Measurements from ENCODE around the gene ZNF638.

Gene ZNF638

DNA sequence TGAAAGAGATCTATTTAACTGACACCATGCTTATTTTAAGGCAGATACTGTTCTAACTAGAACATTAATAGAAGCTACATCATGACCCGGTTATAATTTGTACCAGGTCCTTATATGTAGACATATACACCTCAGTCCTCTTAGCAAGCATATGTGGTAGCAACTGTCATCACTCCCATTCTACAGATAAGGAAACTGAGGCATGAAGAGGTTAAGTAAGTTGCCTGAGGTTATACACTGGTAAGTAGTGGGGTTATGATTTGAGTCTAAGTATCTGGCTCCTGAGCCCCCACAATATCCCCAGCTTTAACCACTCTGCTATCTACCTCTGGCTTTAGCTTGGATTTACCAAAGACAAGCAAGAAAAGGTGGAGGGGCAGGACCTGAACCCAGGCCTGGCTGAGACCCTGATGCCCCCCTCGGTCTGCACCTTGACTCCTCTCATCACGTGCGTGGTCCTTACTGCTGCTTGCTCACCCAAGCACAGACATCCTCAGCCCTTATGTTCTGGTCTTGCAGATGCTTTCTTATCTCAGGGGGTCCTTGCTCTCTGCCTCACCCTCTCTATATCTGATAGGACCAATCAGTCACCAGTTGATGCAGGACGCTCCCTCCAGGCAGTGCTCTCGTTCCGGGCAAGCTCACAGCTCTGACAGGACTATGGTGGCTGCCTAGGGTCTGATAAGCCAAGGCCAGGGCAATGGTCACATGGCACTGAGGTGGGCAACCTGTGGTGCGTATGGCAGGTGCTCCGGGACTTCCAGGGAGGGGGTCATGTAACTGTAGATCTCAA lies 125.7 kb downstream of the ZNF638 start:
- no peaks in the 10 kb centered on the region for H3K79me2 ChIP-seq (ENCODE audit: insufficient read depth, low read length)
- H3K4me3 ChIP-seq (ENCODE audit: low read depth, low read length, poor library complexity, severe bottlenecking): no peak overlapping the region
- no peak overlapping the region for H3K4me2 ChIP-seq (ENCODE audit: low read length)
- H4K20me1 ChIP-seq (ENCODE audit: insufficient read depth, low read length): no peaks in the 10 kb centered on the region
- H3K4me1 ChIP-seq (ENCODE audit: insufficient read depth, low read length, severe bottlenecking): no peaks in the 10 kb centered on the region
- no peaks in the 10 kb centered on the region for H3F3A ChIP-seq (ENCODE audit: insufficient read depth, low read length)
- no peak overlapping the region for H2AFZ ChIP-seq (ENCODE audit: low read length)
- no peak overlapping the region for H3K9ac ChIP-seq (ENCODE audit: low read length)
- H3K36me3 ChIP-seq (ENCODE audit: insufficient read depth, low read length): no peaks in the 10 kb centered on the region
- no peaks in the 10 kb centered on the region for H3K9me2 ChIP-seq (ENCODE audit: low read depth, low read length)
- TF ChIP-seq, protein P1, sequence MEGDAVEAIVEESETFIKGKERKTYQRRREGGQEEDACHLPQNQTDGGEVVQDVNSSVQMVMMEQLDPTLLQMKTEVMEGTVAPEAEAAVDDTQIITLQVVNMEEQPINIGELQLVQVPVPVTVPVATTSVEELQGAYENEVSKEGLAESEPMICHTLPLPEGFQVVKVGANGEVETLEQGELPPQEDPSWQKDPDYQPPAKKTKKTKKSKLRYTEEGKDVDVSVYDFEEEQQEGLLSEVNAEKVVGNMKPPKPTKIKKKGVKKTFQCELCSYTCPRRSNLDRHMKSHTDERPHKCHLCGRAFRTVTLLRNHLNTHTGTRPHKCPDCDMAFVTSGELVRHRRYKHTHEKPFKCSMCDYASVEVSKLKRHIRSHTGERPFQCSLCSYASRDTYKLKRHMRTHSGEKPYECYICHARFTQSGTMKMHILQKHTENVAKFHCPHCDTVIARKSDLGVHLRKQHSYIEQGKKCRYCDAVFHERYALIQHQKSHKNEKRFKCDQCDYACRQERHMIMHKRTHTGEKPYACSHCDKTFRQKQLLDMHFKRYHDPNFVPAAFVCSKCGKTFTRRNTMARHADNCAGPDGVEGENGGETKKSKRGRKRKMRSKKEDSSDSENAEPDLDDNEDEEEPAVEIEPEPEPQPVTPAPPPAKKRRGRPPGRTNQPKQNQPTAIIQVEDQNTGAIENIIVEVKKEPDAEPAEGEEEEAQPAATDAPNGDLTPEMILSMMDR (IDR thresholded peaks at IDR 0.05; ENCODE audit: low read length): no peak
- TF ChIP-seq EZH2 (IDR thresholded peaks at IDR 0.05; ENCODE audit: borderline replicate concordance, low read length): no peak
- no peaks in the 10 kb centered on the region for H3K9me3 ChIP-seq (ENCODE audit: low read length)
- no peak overlapping the region for H3K27ac ChIP-seq (ENCODE audit: low read depth, low read length, poor library complexity, severe bottlenecking)
- H3K27me3 ChIP-seq (ENCODE audit: insufficient read depth, low read length): no peaks in the 10 kb centered on the region

DNA sequence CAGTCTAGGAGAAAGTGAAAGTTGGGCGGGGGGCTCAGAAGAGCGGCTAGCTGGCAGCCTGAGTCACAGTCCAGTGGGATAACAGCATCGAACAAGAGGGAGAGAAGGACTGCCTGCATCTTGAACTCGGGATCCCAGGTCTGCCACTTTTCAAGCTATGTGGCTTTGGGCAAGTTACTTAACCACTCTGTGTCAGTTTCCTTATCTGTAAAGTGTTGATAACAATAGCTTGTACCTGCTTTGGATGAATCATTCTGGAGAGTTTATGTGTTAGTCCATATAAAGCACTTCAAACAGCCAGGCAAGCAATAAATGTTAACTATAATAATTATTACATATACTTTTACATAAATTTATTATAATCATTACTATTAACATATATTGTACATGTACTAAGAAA lies 126.3 kb downstream of the ZNF638 start:
- no peak overlapping the region for H2AFZ ChIP-seq (ENCODE audit: low read length)
- H3K4me3 ChIP-seq (ENCODE audit: low read depth, low read length, poor library complexity, severe bottlenecking): no peak overlapping the region
- no peaks in the 10 kb centered on the region for H3K27me3 ChIP-seq (ENCODE audit: insufficient read depth, low read length)
- TF ChIP-seq, protein P1 (IDR thresholded peaks at IDR 0.05; ENCODE audit: low read length): no peak
- TF ChIP-seq EZH2 (IDR thresholded peaks at IDR 0.05; ENCODE audit: borderline replicate concordance, low read length): no peak
- H4K20me1 ChIP-seq (ENCODE audit: insufficient read depth, low read length): no peaks in the 10 kb centered on the region
- H3K36me3 ChIP-seq (ENCODE audit: insufficient read depth, low read length): no peaks in the 10 kb centered on the region
- H3K4me1 ChIP-seq (ENCODE audit: insufficient read depth, low read length, severe bottlenecking): no peaks in the 10 kb centered on the region
- H3K27ac ChIP-seq (ENCODE audit: low read depth, low read length, poor library complexity, severe bottlenecking): no peak overlapping the region
- H3K4me2 ChIP-seq (ENCODE audit: low read length): no peak overlapping the region
- H3K9me2 ChIP-seq (ENCODE audit: low read depth, low read length): no peaks in the 10 kb centered on the region
- no peaks in the 10 kb centered on the region for H3K9me3 ChIP-seq (ENCODE audit: low read length)
- no peak overlapping the region for H3K9ac ChIP-seq (ENCODE audit: low read length)
- H3F3A ChIP-seq (ENCODE audit: insufficient read depth, low read length): no peaks in the 10 kb centered on the region
- no peaks in the 10 kb centered on the region for H3K79me2 ChIP-seq (ENCODE audit: insufficient read depth, low read length)

GRCh38 chr2:71458413-71459083 lies 127.0 kb downstream of the ZNF638 start:
- H3K27me3 ChIP-seq (ENCODE audit: insufficient read depth, low read length): no peaks in the 10 kb centered on the region
- H3F3A ChIP-seq (ENCODE audit: insufficient read depth, low read length): no peaks in the 10 kb centered on the region
- H4K20me1 ChIP-seq (ENCODE audit: insufficient read depth, low read length): no peaks in the 10 kb centered on the region
- H3K9me3 ChIP-seq (ENCODE audit: low read length): no peaks in the 10 kb centered on the region
- no peaks in the 10 kb centered on the region for H3K9me2 ChIP-seq (ENCODE audit: low read depth, low read length)
- H3K4me3 ChIP-seq (ENCODE audit: low read depth, low read length, poor library complexity, severe bottlenecking): no peak overlapping the region
- H3K36me3 ChIP-seq (ENCODE audit: insufficient read depth, low read length): no peaks in the 10 kb centered on the region
- no peaks in the 10 kb centered on the region for H3K4me1 ChIP-seq (ENCODE audit: insufficient read depth, low read length, severe bottlenecking)
- TF ChIP-seq EZH2 (IDR thresholded peaks at IDR 0.05; ENCODE audit: borderline replicate concordance, low read length): no peak
- TF ChIP-seq, protein P1 (IDR thresholded peaks at IDR 0.05; ENCODE audit: low read length): no peak
- H2AFZ ChIP-seq (ENCODE audit: low read length): no peak overlapping the region
- H3K9ac ChIP-seq (ENCODE audit: low read length): no peak overlapping the region
- H3K79me2 ChIP-seq (ENCODE audit: insufficient read depth, low read length): no peaks in the 10 kb centered on the region
- H3K4me2 ChIP-seq (ENCODE audit: low read length): no peak overlapping the region
- H3K27ac ChIP-seq (ENCODE audit: low read depth, low read length, poor library complexity, severe bottlenecking): no peak overlapping the region

All from OCI-LY1 (cell line).